ENCODE measurements around the gene SERPINH1.
"Not testable (repeated sequence)": the region's sequence is repeated elsewhere in the genome, so short reads cannot be mapped to it uniquely, and the experiment has no call there.

The SERPINH1 gene

GRCh38 chr11:75572744-75573143 lies 10.7 kb downstream of the SERPINH1 start:
- DNase-seq (ENCODE audit: low read depth, low spot score) = no peak

GRCh38 chr11:75574698-75575602 lies 12.9 kb downstream of the SERPINH1 start:
- DNase-seq (ENCODE audit: low read depth, low spot score) = no peak

- no peak for DNase-seq (ENCODE audit: low read depth, low spot score)
These were observed 14.0 kb downstream of the SERPINH1 start for GRCh38 chr11:75576017-75576416.

- no peak for DNase-seq (ENCODE audit: low read depth, low spot score)
These were observed 14.5 kb downstream of the SERPINH1 start for GRCh38 chr11:75576499-75576918.

GRCh38 chr11:75577207-75577606 lies 15.2 kb downstream of the SERPINH1 start:
- no peak for DNase-seq (ENCODE audit: low read depth, low spot score)

GRCh38 chr11:75578977-75579376 lies 16.9 kb downstream of the SERPINH1 start:
- DNase-seq (ENCODE audit: low read depth, low spot score) = no peak

- no peak for DNase-seq (ENCODE audit: low read depth, low spot score)
These were observed 17.8 kb downstream of the SERPINH1 start for GRCh38 chr11:75579841-75580240.

- DNase-seq (ENCODE audit: low read depth, low spot score) = no peak
These were observed 20.4 kb downstream of the SERPINH1 start for GRCh38 chr11:75582506-75582894.

GRCh38 chr11:75582895-75583717 lies 21.1 kb downstream of the SERPINH1 start:
- DNase-seq (ENCODE audit: low read depth, low spot score) = no peak

- DNase-seq (ENCODE audit: low read depth, low spot score) = no peak
These were observed 21.9 kb downstream of the SERPINH1 start for GRCh38 chr11:75583718-75584658.

GRCh38 chr11:75584659-75585292 lies 22.7 kb downstream of the SERPINH1 start:
- DNase-seq (ENCODE audit: low read depth, low spot score) = not testable (repeated sequence)

GRCh38 chr11:75585293-75585670 lies 23.2 kb downstream of the SERPINH1 start:
- DNase-seq (ENCODE audit: low read depth, low spot score) = no peak

- DNase-seq (ENCODE audit: low read depth, low spot score) = no peak
These were observed 24.3 kb downstream of the SERPINH1 start for GRCh38 chr11:75586395-75586794.

- DNase-seq (ENCODE audit: low read depth, low spot score) = no peak
These were observed 26.0 kb downstream of the SERPINH1 start for GRCh38 chr11:75588051-75588481.

- no peak for DNase-seq (ENCODE audit: low read depth, low spot score)
These were observed 27.0 kb downstream of the SERPINH1 start for GRCh38 chr11:75589051-75589450.

GRCh38 chr11:75589933-75590332 lies 27.9 kb downstream of the SERPINH1 start:
- DNase-seq (ENCODE audit: low read depth, low spot score) = no peak

GRCh38 chr11:75591371-75591770 lies 29.3 kb downstream of the SERPINH1 start:
- DNase-seq (ENCODE audit: low read depth, low spot score) = no peak

- DNase-seq (ENCODE audit: low read depth, low spot score) = no peak
These were observed 29.9 kb downstream of the SERPINH1 start for GRCh38 chr11:75591966-75592365.

- DNase-seq (ENCODE audit: low read depth, low spot score) = no peak
These were observed 30.7 kb downstream of the SERPINH1 start for GRCh38 chr11:75592715-75593114.

GRCh38 chr11:75593286-75593915 lies 31.3 kb downstream of the SERPINH1 start:
- no peak for DNase-seq (ENCODE audit: low read depth, low spot score)
